Measurements from ENCODE around the gene OR52K2.
"Not testable (repeated sequence)": the region's sequence is repeated elsewhere in the genome, so short reads cannot be mapped to it uniquely, and the experiment has no call there.

The OR52K2 gene

GRCh38 chr11:4481240-4481582 lies 32.1 kb downstream of the OR52K2 start:
- DNase-seq: no peak

GRCh38 chr11:4482445-4482844 lies 33.4 kb downstream of the OR52K2 start, which contains the start of gene OR52K1:
Gene OR52K1, plus strand, starts transcription at chr11:4482646. Its CDS starts 6,255 bp downstream, at chr11:4488901.
- no peak for DNase-seq

- DNase-seq: no peak
Measured at GRCh38 chr11:4484310-4484709, 35.2 kb downstream of the OR52K2 start.

GRCh38 chr11:4491405-4491804 lies 42.3 kb downstream of the OR52K2 start:
- not testable (repeated sequence) for DNase-seq

GRCh38 chr11:4491878-4492606 lies 42.9 kb downstream of the OR52K2 start:
- no peak for DNase-seq

GRCh38 chr11:4493480-4493818 lies 44.4 kb downstream of the OR52K2 start:
- DNase-seq: no peak

GRCh38 chr11:4495487-4495886 lies 46.4 kb downstream of the OR52K2 start:
- no peak for DNase-seq

- no peak for DNase-seq
Measured at GRCh38 chr11:4495986-4496385, 46.9 kb downstream of the OR52K2 start.

GRCh38 chr11:4496557-4497248 lies 47.6 kb downstream of the OR52K2 start:
- no peak for DNase-seq
